Fibroblast of upper back skin (primary cell): ENCODE data around the gene LIPE.
"Not testable (repeated sequence)": the region's sequence is repeated elsewhere in the genome, so short reads cannot be mapped to it uniquely, and the experiment has no call there.

ENCODE experiments used
- DNase-seq: peaks from one replicate; pipeline ENCODE4 v3.0.0-alpha.2; 2013

LIPE gene, protein sequence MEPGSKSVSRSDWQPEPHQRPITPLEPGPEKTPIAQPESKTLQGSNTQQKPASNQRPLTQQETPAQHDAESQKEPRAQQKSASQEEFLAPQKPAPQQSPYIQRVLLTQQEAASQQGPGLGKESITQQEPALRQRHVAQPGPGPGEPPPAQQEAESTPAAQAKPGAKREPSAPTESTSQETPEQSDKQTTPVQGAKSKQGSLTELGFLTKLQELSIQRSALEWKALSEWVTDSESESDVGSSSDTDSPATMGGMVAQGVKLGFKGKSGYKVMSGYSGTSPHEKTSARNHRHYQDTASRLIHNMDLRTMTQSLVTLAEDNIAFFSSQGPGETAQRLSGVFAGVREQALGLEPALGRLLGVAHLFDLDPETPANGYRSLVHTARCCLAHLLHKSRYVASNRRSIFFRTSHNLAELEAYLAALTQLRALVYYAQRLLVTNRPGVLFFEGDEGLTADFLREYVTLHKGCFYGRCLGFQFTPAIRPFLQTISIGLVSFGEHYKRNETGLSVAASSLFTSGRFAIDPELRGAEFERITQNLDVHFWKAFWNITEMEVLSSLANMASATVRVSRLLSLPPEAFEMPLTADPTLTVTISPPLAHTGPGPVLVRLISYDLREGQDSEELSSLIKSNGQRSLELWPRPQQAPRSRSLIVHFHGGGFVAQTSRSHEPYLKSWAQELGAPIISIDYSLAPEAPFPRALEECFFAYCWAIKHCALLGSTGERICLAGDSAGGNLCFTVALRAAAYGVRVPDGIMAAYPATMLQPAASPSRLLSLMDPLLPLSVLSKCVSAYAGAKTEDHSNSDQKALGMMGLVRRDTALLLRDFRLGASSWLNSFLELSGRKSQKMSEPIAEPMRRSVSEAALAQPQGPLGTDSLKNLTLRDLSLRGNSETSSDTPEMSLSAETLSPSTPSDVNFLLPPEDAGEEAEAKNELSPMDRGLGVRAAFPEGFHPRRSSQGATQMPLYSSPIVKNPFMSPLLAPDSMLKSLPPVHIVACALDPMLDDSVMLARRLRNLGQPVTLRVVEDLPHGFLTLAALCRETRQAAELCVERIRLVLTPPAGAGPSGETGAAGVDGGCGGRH

DNA sequence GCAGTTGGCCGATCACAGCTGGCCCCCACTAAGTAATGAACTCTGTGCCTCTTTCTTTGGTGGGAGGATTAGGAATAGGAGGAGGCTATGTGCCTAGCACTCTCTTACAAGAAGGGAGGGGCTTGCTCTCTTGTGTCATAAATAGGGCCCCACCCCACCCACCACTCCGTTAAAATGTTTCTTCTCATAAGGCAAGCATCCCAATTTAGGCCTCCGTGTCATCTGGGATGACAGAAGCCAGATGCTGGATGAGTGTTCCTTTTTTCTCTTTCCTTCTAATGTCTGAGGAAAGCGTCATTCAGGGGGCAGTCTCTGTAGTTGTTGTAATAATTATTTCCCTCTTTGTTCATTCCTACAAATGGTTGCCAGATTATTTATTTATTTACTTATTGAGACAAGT, at the start of gene LIPE:
Gene LIPE (minus strand): TSS at position 76 of the 400 bp plus-strand sequence. CDS start 239 bp downstream, outside the sequence.
- DNase-seq = no peak

DNA sequence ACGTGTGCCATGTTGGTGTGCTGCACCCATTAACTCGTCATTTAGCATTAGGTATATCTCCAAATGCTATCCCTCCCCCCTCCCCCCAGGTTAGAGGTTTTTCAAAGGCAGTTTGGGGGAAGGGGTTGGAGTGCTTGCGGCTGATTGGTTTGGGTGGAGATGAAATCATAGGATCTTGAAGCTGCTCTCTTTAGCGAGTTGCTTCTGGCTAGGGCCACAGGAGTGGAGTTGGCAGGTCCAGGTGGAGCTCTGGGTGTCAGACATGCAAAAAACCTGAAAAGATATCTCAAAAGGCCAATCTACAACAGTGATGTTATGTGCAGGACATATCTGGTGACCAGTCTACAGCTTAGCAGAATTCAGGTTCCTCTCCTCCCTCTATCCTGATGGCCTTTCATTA, 48.2 kb upstream of the LIPE start:
- DNase-seq = no peak

DNA sequence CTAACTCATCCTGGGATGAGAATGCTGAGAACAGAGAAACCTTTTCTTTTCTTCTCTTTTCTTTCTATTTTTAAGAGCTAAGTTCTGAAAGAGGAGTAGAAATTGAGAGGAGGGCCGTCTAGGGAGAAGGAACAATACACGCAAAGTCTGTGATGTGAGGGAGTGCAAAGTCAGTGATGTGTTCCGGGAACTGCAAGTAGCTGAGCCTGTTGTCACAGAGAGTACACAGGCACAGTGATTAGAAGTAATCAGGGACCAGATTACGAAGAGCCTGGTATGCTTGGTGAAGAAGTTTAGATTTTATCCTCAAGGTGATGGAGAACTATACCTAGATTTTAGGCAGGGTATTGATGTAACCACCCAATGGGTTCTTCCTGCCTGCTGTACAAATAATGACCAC, 47.6 kb upstream of the LIPE start:
- DNase-seq = no peak

DNA sequence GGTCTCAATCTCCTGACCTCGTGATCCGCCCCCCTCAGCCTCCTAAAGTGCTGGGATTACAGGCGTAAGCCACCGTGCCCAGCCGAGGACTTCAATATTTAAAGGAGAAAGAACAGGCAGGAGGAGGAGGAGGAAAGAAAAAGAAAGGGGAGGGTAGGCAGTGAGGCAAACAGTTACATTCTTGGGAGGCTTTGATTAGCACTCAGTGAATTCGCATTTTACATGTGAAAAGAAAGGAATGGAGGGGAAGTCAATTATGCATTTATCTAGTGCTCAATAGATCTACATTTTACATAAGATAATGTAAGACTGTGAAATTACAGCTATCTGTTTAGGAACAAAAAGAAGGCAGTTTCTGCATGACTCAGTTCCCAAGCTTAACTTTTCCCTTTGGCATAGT, 46.5 kb upstream of the LIPE start:
- no peak for DNase-seq

DNA sequence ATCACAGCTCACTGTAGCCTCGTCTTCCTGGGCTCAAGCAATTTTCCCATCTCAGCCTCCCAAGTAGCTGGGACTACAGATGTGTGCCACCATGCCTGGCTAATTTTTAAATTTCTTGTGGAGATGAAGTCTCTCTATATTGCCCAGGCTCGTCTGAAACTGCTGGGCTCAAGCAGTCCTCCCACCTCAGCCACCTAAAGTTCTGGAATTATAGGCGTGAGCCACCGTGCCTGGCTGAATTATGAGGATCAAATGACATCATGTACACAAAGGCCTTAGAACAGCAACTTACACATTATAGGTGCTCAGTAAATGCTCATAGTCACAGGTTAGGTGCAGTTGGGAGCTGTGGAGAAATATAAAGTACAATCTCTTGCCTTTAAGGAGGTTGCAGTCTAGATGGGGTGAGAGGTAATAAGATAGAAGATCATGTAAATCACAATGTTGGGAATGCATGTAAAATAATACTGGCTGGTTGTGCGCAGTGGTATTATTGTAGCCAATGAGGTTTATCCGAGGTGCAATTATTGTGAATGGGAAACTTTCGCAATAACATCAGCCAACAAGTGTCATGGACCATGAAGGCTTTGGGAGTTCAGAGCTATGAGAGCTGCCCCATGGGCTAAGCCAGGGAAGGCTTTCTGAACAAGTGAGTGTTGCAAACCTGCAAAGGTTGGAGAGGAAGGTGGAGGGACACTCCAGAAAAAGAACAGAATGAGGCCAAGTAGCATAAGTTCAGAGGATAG, 45.4 kb upstream of the LIPE start:
- DNase-seq = no peak

DNA sequence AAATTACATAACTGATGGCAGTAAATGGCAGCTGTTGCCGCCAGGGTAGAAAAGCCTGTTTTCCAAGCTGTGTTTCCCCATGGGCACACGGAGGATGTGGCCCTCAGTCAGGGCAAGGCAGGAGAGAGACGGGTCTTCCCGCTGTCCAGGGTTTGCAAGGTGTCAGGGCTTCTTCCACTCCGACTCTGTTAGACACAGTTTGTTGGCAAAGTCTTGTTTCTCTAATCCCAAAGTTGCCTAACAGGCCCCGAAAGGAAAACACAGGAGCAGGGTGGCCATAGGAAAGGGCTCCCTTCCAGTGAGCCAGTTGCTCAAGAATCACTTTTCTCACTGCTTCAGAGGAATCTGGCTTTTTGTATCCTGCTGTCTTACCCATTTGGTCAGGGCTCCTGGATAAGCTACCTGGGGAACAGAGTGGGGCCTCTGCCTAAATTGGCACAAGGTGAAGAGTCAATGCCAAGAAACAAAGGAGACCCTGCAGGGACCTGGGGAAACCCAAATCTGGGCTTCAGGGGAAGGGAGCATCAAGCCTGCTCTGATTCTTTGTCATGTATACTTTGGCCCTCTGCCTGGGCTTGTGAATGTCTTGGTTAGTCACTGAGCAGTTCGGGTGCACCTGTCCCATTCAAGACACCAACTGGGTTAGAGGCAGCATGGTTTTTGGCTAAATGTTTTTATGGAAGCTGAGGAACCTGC, 44.5 kb upstream of the LIPE start:
- no peak for DNase-seq

DNA sequence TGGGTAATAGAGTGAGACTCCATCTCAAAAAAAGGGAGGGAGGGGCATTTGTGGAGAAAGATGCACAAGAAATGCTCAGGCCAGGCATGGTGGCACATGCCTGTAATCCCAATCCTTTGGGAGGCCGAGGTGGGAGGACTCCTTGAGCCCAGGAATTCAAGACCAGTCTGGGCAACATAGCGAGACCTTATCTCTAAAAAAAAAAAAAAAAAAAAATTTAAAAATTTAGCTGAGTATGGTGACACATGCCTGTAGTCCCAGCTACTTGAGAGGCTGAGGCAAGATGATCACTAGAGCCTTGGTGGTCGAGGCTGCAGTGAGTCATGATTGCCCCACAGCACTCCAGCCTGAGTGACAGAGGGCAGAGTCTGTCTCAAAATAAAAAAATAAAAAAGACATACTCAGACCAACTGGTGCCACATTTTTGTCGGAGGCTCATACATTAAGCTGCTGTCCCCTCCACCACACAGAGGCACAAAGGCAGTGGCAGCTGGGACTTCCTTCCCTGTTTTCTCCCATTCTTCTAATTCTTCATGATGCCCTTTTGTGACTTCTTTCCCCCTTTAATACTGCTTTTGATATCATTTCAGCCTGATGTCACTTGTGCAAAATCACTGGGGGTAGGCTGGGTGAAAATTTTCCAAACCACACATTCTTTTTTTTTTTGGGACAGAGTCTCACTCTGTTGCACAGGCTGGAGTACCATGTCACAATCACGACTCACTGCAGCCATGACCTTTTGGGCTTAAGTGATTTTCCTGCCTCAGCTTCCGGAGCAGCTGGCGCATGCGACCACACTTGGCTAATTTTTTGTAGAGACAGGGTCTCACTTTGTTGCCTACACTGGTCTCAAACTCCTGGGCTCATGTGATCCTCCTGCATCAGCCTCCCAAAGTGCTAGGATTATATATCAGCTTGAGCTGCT, 42.4 kb upstream of the LIPE start:
- peak; percentile 31 for DNase-seq

DNA sequence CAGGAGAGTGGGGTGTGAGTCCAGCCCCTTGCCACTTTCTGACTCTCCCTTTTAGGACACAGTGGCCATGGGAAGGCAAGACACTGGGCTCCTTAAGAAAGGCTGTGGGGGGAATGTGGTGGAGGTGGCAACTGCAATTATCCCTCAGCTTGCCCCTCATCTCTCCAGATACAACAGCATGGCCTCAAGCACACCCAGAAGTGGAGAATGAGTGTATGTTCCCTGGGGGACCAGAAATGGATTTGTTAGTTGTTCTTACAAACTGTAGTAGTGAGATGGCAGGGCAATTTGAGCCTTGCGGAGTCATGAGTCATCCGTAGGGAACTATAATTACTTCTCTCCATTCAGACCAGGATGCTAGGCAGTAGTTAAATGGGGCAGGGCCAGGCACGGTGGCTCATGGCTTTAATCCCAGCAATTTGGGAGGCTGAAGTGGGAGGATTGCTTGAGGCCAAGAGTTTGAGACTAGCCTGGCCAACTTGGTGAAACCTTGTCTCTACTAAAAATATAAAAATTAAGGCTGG, 41.1 kb upstream of the LIPE start:
- peak; percentile 88 for DNase-seq

DNA sequence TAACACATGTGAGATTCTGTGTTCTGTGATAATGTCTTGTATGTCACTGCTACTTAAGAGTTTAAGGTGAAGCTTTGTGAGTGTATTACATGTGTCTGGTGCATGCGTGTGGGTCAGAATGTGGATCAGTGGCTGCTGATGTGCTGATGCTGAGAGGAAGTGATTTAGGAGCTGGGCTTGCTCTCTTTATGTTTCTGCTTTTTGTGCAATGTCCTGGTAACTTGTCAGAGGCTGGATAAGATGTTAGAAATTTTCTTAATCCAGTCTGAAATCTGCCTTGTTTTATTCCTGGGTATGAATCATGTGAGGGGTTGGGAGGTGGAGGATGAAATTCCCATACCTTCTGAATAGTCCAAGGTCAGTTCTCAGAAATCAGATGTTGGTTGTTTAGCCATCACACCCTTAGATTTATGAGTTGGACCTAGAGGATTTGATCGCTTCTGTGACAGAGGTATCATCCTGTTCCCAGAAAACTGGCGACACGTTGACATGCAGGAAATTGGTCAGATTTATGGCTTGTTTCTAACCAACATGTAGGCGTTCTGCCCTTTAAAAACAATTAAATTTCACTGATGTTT, 40.1 kb upstream of the LIPE start:
- DNase-seq = peak; percentile 32

DNA sequence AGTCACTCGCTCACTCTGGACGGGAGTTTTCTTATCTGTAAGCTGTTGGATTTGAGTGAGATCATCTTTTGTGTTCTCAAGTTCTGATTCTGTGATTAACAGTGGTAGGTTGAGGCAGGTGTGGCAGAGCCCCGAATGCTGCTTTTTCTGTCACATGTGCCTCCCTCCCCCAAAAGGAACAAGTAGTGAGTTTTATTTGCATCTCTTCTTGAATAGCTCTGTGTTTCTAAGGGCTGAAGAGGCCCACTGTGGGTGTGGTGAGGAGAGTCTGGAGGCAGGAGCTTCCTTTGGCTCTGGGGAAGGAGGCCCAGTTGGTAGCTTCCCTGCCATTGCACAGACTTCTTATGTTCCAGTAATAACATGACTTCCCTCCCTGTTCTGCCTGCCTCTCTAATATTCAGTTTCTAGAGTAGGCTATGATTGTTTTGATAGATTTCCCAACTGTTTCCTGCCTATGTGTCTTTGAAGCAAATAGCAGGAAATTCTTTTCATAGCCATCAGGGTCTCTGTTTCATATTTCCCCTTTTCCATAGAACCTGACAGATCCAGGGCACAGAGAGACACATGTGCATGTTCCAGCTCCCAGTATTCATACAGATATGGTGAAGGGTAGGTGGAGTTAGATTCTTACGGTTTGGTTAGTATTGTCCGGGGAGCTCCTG, 39.5 kb upstream of the LIPE start:
- DNase-seq = peak; percentile 7

DNA sequence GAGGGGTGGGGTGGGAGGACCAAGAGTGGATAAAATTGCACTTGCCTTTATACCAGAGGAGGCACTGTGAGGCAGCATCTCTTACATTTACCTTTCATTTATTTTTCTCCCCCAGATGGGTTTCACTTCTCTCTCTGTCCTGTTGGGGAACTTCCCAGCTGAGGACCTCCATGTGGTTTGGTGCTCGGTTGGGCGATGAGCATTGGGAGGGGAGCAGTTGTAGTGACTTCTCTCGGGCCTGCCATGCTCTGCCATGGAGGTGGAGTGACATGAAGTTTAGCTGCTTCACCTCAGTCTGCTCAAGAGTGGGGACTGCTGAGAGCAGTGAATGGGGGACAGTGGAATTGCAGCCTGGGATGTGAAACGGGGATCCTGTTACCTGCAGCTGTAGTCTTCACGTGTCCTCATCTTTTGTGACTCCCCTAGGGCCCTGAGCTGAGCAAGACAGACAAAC, 38.7 kb upstream of the LIPE start:
- no peak for DNase-seq

DNA sequence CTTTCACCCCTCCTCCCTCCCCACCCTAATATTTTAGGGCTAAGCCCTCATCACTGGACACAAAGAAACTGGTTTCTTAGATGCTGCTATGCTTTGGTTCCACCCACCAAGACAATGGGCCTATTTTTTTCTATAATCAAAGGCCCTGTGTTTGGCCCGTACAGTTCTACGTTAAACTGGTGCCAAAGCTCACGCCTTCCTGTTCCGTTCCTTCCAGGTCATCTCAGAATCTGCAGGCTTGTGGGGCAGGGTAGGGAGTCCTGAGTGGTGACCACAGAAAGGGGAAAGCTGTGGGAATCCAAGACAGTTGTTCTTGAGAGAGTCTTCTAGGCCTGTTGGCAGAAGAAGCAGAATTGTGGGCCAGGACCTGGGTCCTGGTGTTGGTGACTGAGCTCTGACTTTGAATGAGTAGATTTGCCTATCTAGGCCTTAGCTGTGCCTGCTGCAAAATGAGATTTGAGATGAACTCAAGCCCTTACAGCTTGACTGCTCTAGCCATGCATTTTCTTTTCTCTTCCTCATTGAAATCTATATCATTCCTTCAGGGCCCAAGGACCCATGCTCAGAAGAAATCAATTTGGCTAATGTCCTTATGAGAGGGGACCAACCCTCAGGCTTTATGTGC, 34.6 kb upstream of the LIPE start:
- DNase-seq = no peak

DNA sequence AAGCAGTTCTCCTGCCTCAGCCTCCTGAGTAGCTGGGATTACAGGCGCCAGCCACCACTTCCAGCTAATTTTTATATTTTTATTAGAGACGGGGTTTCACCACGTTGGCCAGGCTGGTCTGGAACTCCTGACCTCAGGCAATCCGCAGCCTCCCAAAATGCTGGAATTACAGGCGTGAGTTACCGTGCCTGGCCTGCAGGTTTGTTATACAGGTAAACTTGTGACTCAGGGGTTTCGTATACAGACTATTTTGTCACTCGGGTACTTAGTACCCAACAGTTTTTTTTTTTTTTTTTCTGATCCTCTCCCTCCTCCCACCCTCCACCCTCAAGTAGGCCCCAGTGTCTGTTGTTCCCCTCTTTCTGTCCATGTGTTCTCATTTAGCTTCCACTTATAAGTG, 34.0 kb upstream of the LIPE start:
- DNase-seq = not testable (repeated sequence)

DNA sequence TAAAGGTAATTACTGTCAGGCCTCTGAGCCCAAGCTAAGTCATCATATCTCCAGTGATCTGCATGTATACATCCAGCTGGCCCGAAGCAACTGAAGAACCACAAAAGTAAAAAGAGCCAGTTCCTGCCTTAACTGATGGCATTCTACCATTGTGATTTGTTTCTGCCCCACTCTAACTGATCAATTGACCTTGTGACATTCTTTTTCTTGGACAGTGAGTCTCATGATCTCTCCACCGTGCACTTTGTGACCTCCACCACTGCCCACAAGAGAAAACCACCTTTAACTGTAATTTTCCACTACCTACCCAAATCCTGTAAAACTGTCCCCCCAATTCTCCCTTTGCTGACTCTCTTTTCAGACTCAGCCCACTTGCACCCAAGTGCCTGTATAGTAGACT, 32.7 kb upstream of the LIPE start:
- DNase-seq = no peak

DNA sequence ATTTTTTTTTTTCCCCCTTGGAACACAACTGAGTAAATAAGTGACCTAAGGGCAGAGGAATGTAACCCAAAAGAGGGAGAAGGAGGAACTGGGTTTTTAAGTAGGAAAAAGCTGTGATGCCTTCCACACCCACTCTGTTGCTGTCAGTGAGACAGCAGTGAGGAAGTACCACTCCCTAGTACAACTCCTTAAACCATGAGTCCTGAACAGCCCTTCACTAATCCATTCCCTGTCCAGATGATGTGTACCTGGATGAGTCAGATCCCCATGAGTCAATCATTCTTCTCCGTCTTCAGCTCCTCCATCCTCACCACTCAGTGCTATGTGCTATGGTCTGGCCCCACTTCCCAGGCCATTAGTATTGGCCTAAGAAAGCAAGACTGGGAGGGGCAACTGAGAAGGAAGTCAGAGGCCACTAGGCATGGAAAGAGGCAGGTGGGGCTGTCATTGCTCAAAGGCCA, 28.5 kb upstream of the LIPE start:
- DNase-seq = no peak

DNA sequence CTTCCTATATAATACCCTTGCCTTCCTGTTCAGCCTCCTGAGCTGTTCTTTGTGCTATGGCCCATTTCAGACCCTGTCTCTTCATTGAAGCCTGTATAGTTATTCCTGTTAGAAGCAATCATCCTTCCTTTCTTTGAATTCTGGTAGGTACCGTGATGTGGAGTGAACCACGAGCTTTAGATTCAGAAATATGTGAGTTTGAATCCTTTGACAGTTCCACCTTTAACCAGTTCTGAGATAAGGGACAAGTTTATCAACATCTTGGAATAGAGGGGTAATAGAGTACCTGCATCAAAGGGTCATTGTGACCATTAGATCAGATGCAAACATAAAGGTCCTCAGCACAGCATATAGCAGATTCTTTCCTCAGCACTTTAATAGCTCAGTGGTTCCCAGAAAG, 27.9 kb upstream of the LIPE start:
- no peak for DNase-seq

DNA sequence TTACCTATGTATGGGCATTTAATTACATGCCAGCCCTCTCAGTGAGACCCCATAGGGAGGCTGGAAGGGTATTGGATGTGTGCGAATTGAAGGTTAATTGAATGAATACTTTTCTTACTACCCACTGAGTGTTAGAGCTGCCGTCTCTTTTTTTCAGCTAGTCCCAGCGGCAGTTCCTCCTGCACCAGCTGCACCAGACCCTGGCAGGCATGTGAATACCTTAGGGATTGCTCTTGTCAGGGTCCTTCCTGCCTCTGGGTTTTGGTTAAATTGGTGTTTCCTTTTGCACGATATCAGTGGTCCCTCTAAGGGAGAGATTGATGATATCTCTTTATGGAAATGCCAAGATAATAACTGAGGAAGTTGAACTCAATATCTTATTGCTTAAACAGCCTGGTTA, 25.4 kb upstream of the LIPE start:
- no peak for DNase-seq

DNA sequence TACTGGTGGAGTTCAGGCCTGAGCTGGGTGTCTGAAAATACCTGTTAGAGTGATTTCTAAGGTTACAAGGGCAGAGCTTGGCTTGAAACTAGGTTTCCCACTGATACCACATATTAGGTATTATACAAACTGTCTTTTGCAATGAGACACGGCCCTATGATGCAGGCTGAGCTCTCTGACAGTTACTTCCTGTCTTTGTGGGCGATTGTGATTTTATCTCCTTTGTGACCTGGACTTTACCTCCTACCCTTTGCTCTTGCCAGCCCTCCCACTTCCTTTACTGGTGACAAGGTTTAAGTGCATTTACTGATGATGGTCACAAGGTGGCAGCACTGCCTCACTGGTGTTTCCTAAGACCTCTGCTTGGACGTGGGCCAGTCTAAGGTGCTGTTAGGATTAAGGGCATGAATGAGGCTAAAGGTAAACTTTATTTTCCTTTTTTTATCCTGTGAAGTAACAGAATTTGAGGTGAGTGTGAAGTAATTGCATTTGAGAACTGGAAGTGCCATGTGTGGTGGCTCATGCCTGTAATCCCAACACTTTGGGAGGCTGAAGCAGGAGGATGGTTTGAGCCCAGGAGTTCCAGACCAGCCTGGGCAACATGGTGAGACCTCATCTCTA, 23.2 kb upstream of the LIPE start:
- peak; percentile 73 for DNase-seq

DNA sequence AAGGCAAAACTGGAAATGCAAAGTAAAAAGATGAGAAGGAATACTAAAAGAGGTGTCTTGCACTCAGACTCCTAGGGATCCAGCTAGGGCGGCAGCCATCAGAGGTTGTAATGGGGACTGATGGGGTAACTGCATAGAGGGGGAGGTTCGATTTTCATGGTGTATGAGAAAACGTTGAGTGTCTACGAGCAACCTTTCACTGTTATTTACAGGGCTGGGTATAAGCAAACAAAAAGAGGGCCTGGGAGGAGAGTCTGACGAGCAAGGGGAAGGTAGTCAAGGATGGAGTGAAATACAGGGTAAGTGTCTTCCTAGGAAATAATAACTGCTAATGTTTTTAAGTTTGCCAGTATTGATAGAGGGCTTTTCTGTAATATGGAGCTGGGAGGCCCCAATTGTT, 21.1 kb upstream of the LIPE start:
- DNase-seq = not testable (repeated sequence)
